H9 (cell line): Measurements from ENCODE around the gene NRXN3. TPM values are rescaled to one million over a fixed set of nuclear protein-coding genes. Genes with fewer than 3 reads are reported as not detected.

Experiments used
- DNase-seq: peaks from one replicate; pipeline ENCODE4 v3.0.0-alpha.2; 2017
- H2AFZ ChIP-seq: one replicate; pipeline ENCODE4 v1.6.1; 2013; ENCODE audit warnings: mild to moderate bottlenecking, low read length, control low read depth, moderate library complexity
- H2AK5ac ChIP-seq: 2 replicates; pipeline ENCODE4 v1.6.1; 2013; ENCODE audit warnings: low read length, control low read depth, mixed read lengths; ENCODE audit not compliant: insufficient read length
- H2BK120ac ChIP-seq: one replicate; pipeline ENCODE4 v1.6.1; 2013; ENCODE audit warnings: low read depth, mild to moderate bottlenecking, low read length, control low read depth, inconsistent platforms; ENCODE audit not compliant: poor library complexity, severe bottlenecking
- H2BK12ac ChIP-seq: 2 replicates; pipeline ENCODE4 v1.6.1; 2013; ENCODE audit warnings: low read length, control low read depth, mixed read lengths, low read depth; ENCODE audit not compliant: insufficient read length
- H2BK15ac ChIP-seq: 2 replicates; pipeline ENCODE4 v1.6.1; 2013; ENCODE audit warnings: low read depth, low read length, control low read depth
- H2BK20ac ChIP-seq: one replicate; pipeline ENCODE4 v1.6.1; 2013; ENCODE audit warnings: low read depth, mild to moderate bottlenecking, low read length, control low read depth, inconsistent platforms; ENCODE audit not compliant: poor library complexity, severe bottlenecking
- H2BK5ac ChIP-seq: 2 replicates; pipeline ENCODE4 v1.6.1; 2013; ENCODE audit warnings: low read length, control low read depth, mixed read lengths; ENCODE audit not compliant: insufficient read length
- H3K14ac ChIP-seq: 2 replicates; pipeline ENCODE4 v1.6.1; 2013; ENCODE audit warnings: low read length, control low read depth; ENCODE audit not compliant: insufficient read depth
- H3K18ac ChIP-seq: 2 replicates; pipeline ENCODE4 v1.6.1; 2013; ENCODE audit warnings: low read depth, mild to moderate bottlenecking, mixed read lengths, low read length, control low read depth; ENCODE audit not compliant: insufficient read length
- H3K23ac ChIP-seq: 2 replicates; pipeline ENCODE4 v1.6.1; 2013; ENCODE audit warnings: low read length, control low read depth, mixed read lengths, low read depth; ENCODE audit not compliant: insufficient read length
- H3K23me2 ChIP-seq: 2 replicates; pipeline ENCODE4 v1.6.1; 2013; ENCODE audit warnings: low read depth, mild to moderate bottlenecking, mixed read lengths, low read length, control low read depth; ENCODE audit not compliant: insufficient read length, poor library complexity, severe bottlenecking
- H3K27ac ChIP-seq: 2 replicates; pipeline ENCODE4 v1.5.1; 2013; ENCODE audit warnings: low read length, control low read depth, mixed read lengths, low read depth; ENCODE audit not compliant: insufficient read length
- H3K27me3 ChIP-seq: 2 replicates; pipeline ENCODE4 v1.6.1; 2013; ENCODE audit warnings: low read length, control low read depth, inconsistent platforms; ENCODE audit not compliant: insufficient read depth
- H3K4ac ChIP-seq: 2 replicates; pipeline ENCODE4 v1.6.1; 2013; ENCODE audit warnings: low read depth, mild to moderate bottlenecking, control low read depth, inconsistent platforms, low read length, moderate library complexity
- H3K4me1 ChIP-seq: 2 replicates; pipeline ENCODE4 v1.6.1; 2013; ENCODE audit warnings: low read length, control low read depth, inconsistent platforms; ENCODE audit not compliant: insufficient read depth
- H3K4me2 ChIP-seq: 2 replicates; pipeline ENCODE4 v1.6.1; 2013; ENCODE audit warnings: low read length, control low read depth, mixed read lengths; ENCODE audit not compliant: insufficient read length, insufficient read depth
- H3K56ac ChIP-seq: 2 replicates; pipeline ENCODE4 v1.6.1; 2013; ENCODE audit warnings: low read depth, mild to moderate bottlenecking, mixed read lengths, low read length, control low read depth; ENCODE audit not compliant: insufficient read length
- H3K79me1 ChIP-seq: 2 replicates; pipeline ENCODE4 v1.6.1; 2013; ENCODE audit warnings: low read depth, mild to moderate bottlenecking, moderate library complexity, low read length, control low read depth, inconsistent platforms; ENCODE audit not compliant: insufficient read depth, poor library complexity, severe bottlenecking
- H3K79me2 ChIP-seq: 2 replicates; pipeline ENCODE4 v1.6.1; 2013; ENCODE audit warnings: low read length, control low read depth, inconsistent platforms; ENCODE audit not compliant: insufficient read depth
- H3K9ac ChIP-seq: 2 replicates; pipeline ENCODE4 v1.6.1; 2013; ENCODE audit warnings: low read length, control low read depth, mixed read lengths; ENCODE audit not compliant: insufficient read length; ENCODE audit errors: extremely low read depth
- H3K9me3 ChIP-seq: one replicate; pipeline ENCODE4 v1.6.1; 2013; ENCODE audit warnings: low read depth, low read length, inconsistent platforms; ENCODE audit not compliant: control insufficient read depth
- H3T11ph ChIP-seq: one replicate; pipeline ENCODE4 v1.6.1; 2013; ENCODE audit warnings: mild to moderate bottlenecking, low read length, control low read depth, inconsistent platforms
- H4K20me1 ChIP-seq: one replicate; pipeline ENCODE4 v1.6.1; 2013; ENCODE audit not compliant: control insufficient read depth, insufficient read length, insufficient read depth
- H4K5ac ChIP-seq: 2 replicates; pipeline ENCODE4 v1.6.1; 2013; ENCODE audit warnings: low read depth, mild to moderate bottlenecking, mixed read lengths, low read length, control low read depth; ENCODE audit not compliant: insufficient read length
- H4K8ac ChIP-seq: replicated peaks from 2 replicates; pipeline ENCODE4 v1.6.1; 2013; ENCODE audit warnings: low read length, control low read depth, mixed read lengths, low read depth; ENCODE audit not compliant: insufficient read length
- H4K91ac ChIP-seq: 2 replicates; pipeline ENCODE4 v1.6.1; 2013; ENCODE audit warnings: low read depth, mild to moderate bottlenecking, moderate library complexity, mixed read lengths, low read length, control low read depth; ENCODE audit not compliant: insufficient read length
- H3K27ac Mint-ChIP-seq, 3 experiments: 2 replicates in 2 of 3; 3 replicates in 1 of 3; pipeline ENCODE4 v1.8.0; 2020 to 2021; ENCODE audit warnings: mixed read lengths in 3 of 3, mild to moderate bottlenecking in 1 of 3, moderate library complexity in 1 of 3
- H3K27me3 Mint-ChIP-seq: 2 replicates; pipeline ENCODE4 v1.8.0; 2021; ENCODE audit warnings: low read depth, mild to moderate bottlenecking, moderate library complexity, mixed read lengths
- H3K36me3 Mint-ChIP-seq, 3 experiments: 2 replicates in 2 of 3; 3 replicates in 1 of 3; pipeline ENCODE4 v1.8.0; 2020 to 2021; ENCODE audit warnings: low read depth in 3 of 3, mixed read lengths in 3 of 3; ENCODE audit not compliant: insufficient read depth in 1 of 3
- H3K4me1 Mint-ChIP-seq, 2 experiments: 2 replicates each; pipeline ENCODE4 v1.8.0; 2020; ENCODE audit warnings: mixed read lengths in 2 of 2
- H3K4me3 Mint-ChIP-seq, 2 experiments: 2 replicates in 1 of 2; 3 replicates in 1 of 2; pipeline ENCODE4 v1.8.0; 2020 to 2021; ENCODE audit warnings: mild to moderate bottlenecking in 2 of 2, mixed read lengths in 2 of 2, moderate library complexity in 1 of 2
- H3K9me3 Mint-ChIP-seq, 2 experiments: 2 replicates in 1 of 2; 3 replicates in 1 of 2; pipeline ENCODE4 v1.8.0; 2020; ENCODE audit warnings: mild to moderate bottlenecking in 2 of 2, mixed read lengths in 2 of 2, moderate library complexity in 1 of 2
- CTCF ChIP-seq: fragments of 200-600 bp; sonication (generic); conservative IDR thresholded peaks from 3 replicates; pipeline ENCODE4 v1.8.0; 2021; ENCODE audit warnings: antibody characterized with exemption, mild to moderate bottlenecking
- WGBS: extraction: QIAGEN DNeasy Blood & Tissue Kit; methylation state at CpG from one replicate; pipeline ENCODE4 v1.1.7; 2013; ENCODE audit warnings: missing lambda C conversion rate, low lambda C conversion rate, mixed read lengths; ENCODE audit not compliant: insufficient read length; ENCODE audit errors: extremely low coverage; 5-methylcytosine and 5-hydroxymethylcytosine counted together
- total RNA-seq: library from RNA; stranded (reverse); gene quantifications from 2 replicates; pipeline ENCODE4 v1.2.1, GENCODE V29; 2021

Gene NRXN3
- total RNA-seq, 1 experiment from 2014 or later = 1.8 TPM

- Histone ChIP-seq H3T11ph (no peak overlapping the region), H3K4me2 (peak overlapping the region; percentile 34), H3K27ac (no peak overlapping the region), H2BK120ac (no peak overlapping the region), H3K9ac (no peak overlapping the region), H4K5ac (no peak overlapping the region), H3K18ac (no peak overlapping the region), H3K27me3 (peaks cover 6% of the 10 kb centered on the region; the same call in 1 of the 2 replicates), H3K9me3 (no peaks in the 10 kb centered on the region), H3K79me2 (no peaks in the 10 kb centered on the region), H2BK12ac (no peak overlapping the region), H3K23me2 (no peaks in the 10 kb centered on the region), H4K8ac (no peak overlapping the region), H2AFZ (no peak overlapping the region), H3K23ac (no peak overlapping the region), H2BK15ac (no peak overlapping the region), H2BK5ac (no peak overlapping the region), H2BK20ac (no peak overlapping the region), H3K4me1 (peaks cover 7% of the 10 kb centered on the region; the same call in 1 of the 2 replicates), H2AK5ac (no peak overlapping the region), H3K79me1 (no peaks in the 10 kb centered on the region), H4K91ac (no peak overlapping the region), H4K20me1 (no peaks in the 10 kb centered on the region), H3K14ac (no peak overlapping the region), H3K56ac (no peak overlapping the region), H3K4ac (no peak overlapping the region)
- no peak overlapping the region for H3K27ac Mint-ChIP-seq
- no CpG with 5 or more reads among the region's 5 CpGs for WGBS
- peak; percentile 61 for DNase-seq
- H3K4me3 Mint-ChIP-seq = no peak overlapping the region
- no peaks in the 10 kb centered on the region for H3K9me3 Mint-ChIP-seq
- H3K36me3 Mint-ChIP-seq = no peaks in the 10 kb centered on the region
- H3K27me3 Mint-ChIP-seq = peaks cover 48% of the 10 kb centered on the region
- no peak for TF ChIP-seq CTCF
- peaks cover 13 to 16% of the 10 kb centered on the region in 2 experiments for H3K4me1 Mint-ChIP-seq
These were observed 815.7 kb downstream of the NRXN3 start for GRCh38 chr14:78985668-78986381.
